ENCODE data around the gene FAM118A.
"Not testable (repeated sequence)": the region's sequence is repeated elsewhere in the genome, so short reads cannot be mapped to it uniquely, and the experiment has no call there.

FAM118A gene

DNA sequence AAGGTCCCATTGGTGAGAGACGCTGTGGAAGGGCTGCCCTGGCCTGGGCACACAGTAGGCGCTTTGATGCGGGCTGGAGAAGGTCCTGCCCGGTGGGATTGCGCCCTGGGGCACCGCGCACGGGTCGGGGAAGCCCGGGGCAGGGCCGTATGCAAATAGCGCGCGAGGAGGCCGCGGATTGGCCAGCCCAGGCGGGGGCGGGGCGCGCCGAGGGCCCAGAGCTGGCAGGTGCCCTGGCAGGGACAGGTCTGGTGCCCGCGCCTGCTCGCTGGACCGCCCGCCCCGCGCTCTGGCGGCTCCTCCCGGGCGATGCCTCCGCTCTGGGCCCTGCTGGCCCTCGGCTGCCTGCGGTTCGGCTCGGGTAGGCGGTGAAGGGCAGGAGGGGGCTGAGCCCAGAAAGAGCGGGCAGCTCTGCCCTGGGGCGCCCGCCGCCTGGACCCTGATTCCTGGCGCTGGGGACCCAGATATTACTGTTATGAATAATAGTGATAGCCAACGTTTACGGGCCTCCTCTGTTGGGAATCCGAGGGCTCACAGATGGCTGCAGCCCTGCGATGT, 24.9 kb upstream of the FAM118A start, which contains the start of gene UPK3A:
Gene UPK3A, plus strand, starts transcription at position 245 of the 558 bp plus-strand sequence. Its CDS starts 65 bp downstream, at position 310.
- DNase-seq: peak; percentile 61

- no peak for DNase-seq
These were observed 24.3 kb upstream of the FAM118A start for GRCh38 chr22:45285263-45286058.

GRCh38 chr22:45286854-45287551, 22.7 kb upstream of the FAM118A start:
- no peak for DNase-seq

- no peak for DNase-seq
These were observed 19.3 kb upstream of the FAM118A start for GRCh38 chr22:45290410-45290936.

DNA sequence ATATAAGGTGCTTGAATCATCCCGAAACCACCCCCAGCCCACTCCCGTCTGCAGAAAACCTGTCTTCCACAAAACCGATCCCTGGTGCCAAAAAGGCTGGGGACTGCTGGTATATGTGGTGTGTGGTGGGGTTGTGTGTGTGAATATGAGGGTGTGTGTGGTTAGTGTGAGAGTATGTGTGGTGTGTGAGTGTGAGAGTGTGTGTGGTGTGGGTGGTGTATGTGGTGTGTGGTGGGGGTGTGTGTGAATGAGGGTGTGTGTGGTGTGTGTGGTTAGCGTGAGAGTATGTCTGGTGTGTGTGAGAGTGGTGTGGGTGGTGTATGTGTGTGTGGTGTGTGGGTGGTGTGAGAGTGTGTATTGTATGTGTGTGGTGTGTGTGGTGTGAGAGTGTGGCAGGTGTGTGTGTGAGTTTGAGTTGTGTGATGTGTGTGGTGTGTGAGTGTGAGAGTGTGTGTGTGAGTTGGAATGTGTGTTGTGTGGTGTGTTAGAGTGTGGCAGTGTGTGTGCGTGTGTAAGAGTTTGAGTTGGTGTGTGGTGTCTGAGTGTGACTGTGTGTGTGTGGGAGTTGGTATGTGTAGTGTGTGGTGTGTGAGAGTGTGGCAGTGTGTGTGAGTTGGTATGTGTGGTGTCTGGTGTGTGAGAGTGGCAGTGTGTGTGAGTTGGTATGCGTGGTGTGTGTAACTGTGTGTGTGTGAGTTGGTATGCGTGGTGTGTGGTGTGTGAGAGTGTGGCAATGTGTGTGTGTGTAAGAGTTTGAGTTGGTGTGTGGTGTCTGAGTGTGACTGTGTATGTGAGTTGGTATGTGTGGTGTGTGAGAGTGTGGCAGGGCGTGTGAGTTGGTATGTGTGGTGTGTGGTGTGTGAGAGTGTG, 18.4 kb upstream of the FAM118A start:
- DNase-seq: peak; percentile 34

- DNase-seq: no peak
These were observed 17.8 kb upstream of the FAM118A start for GRCh38 chr22:45291931-45292290.

- no peak for DNase-seq
These were observed 16.8 kb upstream of the FAM118A start for GRCh38 chr22:45292731-45293442.

GRCh38 chr22:45294030-45294429, 15.7 kb upstream of the FAM118A start:
- DNase-seq: no peak

DNA sequence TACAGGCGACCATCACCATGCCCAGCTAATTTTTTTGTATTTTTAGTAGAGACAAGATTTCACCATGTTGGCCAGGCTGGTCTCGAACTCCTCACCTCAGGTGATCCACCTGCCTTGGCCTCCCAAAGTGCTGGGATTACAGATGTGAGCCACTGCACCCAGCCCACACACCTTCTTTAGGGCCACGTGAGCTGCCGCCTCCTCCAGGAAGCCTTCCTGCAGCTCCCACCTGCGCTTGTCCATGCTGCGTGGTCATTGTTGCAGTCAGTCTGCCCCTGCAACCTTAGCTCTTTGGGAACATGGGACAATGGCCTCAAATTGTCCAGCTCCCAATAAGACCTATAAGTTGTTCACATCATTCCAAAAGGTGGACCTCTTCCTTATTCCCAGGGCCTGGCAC, 14.7 kb upstream of the FAM118A start:
- DNase-seq: not testable (repeated sequence)

GRCh38 chr22:45295492-45295891, 14.2 kb upstream of the FAM118A start:
- DNase-seq: no peak

- peak; percentile 62 for DNase-seq
These were observed 13.0 kb upstream of the FAM118A start for GRCh38 chr22:45296628-45297297.

- DNase-seq: no peak
These were observed 10.7 kb upstream of the FAM118A start for GRCh38 chr22:45298934-45299505.

- no peak for DNase-seq
These were observed 7.0 kb upstream of the FAM118A start for GRCh38 chr22:45302751-45303150.

- no peak for DNase-seq
These were observed 6.6 kb upstream of the FAM118A start for GRCh38 chr22:45303181-45303580.

- no peak for DNase-seq
These were observed 4.8 kb upstream of the FAM118A start for GRCh38 chr22:45304971-45305370.

DNA sequence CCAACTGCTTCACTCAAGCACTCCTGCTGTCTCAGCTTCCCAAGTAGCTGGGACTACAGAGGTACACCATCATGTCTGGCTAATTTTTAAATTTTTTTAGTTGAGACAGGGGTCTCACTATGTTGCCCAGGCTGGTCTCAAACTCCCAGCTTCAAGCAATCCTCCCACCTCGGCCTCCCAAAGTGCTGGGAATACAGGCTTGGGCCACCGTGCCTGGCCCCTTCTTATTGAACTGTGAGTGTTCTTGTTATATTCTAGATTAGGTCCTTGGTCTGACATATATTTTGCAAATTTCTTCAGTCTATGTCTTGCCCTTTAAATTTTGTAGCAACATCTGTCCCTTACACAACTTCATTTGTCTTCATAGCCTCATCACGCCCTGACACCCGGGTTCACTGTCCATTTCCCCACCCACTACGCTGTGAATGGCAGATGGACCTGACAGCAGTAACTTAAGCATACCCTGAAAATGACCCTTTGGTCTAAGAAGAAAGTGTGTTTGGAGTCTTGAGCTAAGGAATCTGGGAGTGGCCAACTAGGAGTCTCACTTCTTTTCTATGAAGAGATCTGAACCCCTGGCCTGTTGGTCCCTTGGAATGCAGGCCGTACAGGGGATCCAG, 4.2 kb upstream of the FAM118A start:
- DNase-seq: no peak

DNA sequence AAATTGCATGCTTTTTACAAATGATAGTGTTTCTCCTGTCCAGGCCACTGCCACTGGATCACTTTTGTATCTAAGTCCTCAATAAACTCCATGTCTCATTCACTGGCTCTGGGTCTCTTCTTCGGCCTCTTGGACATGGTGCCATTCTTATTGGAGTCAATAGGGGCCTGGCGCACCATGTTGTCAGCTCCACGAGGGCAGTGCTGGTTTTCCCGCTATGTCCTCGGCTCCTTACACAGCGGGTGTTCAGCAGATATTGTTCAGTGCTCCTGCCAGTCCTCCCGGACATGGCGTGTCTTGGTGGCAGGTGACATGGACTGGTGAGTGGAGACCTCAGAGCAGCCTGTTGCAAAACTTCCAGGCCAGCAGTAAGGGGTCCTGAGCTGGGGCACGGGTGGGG, 3.6 kb upstream of the FAM118A start:
- DNase-seq: no peak

GRCh38 chr22:45308391-45308956, 1.3 kb upstream of the FAM118A start:
- no peak for DNase-seq

DNA sequence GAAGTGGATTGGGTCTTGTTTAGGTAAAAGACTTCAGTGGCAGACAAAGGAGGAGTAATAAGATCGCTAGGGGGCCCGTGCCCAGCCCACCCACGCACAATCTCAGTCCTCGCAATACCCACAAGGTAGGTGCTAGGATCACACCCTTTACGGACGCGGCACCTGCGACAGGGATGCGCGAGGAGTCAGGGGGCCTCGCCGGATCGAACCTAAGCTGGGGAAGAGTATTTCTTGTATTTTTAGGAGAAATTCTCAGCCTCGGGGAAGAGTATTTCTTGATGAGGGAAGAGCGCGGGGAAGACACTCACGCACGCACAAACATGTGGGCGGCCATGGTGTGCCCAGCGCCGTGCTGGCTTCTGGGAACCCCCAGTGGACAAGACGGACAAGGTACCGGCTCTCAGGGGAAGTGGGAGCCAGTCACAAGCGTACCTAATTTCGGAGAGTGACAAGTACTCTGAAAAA, 745 bp upstream of the FAM118A start:
- no peak for DNase-seq

GRCh38 chr22:45310331-45310976, 720 bp downstream of the FAM118A start:
- DNase-seq: no peak
